Measurements from ENCODE around the gene FASN.
A peak's percentile ranks its signal among the peaks of the same experiment; 100 is the strongest.

The FASN gene

DNA sequence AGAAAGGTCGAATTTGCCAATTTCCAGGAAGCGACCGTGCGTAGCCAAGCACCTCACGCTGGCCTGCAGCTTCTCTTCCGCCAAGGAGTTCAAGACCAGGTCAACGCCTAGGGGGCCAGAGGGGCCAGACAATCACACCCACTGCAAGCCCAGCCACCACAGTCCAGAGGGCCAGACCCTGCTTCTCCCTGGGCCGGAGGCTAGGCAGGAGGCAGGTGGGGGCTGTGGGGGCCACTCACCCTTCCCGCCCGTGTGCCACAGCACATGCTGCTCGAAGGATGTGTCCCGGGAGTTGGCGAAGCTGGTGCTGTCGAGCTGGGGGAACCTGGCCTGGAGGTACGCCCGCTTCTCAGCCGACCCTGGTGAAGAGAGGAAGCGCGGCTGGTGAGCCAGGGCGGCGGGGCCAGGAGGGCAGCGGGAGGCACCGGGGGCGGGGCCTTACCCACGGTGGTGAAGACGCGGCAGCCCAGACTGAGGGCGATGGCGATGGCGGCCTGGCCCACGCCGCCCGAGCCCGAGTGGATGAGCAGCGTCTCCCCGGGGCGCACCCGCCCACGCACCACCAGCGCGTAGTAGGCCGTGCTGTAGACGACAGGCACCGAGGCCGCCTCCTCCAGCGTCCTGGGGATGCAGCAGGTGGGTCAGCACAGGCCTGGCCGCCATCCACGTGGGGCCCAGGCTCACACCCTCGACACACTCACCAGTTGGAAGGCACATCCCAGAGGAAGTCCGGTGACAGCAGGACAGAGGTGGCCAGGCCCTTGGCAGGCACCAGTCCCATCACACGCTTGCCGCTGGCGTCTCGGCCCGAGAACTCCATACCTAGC lies 14.3 kb downstream of the FASN start:
- H3K4ac ChIP-seq (ENCODE audit: low read length), result no peak overlapping the region
- H3K36me3 ChIP-seq (replicated peaks in 1 of 2; ENCODE audit: control insufficient read depth in 2 of 2, insufficient read depth in 2 of 2, low read length in 2 of 2), result peaks cover 91 to 99% of the 10 kb centered on the region in 2 donors
- peak overlapping the region; percentile 48 for H3K18ac ChIP-seq (ENCODE audit: low read length)
- WGBS, 2 donors (ENCODE audit: extremely low coverage in 2 of 2, insufficient read length in 2 of 2, insufficient replicate concordance in 1 of 2), result no CpG with 5 or more reads among the region's 55 CpGs
- DNase-seq (ENCODE audit: low spot score), result no peak
- H3K4me2 ChIP-seq (ENCODE audit: insufficient read depth, low read length, poor library complexity, severe bottlenecking), result no peak overlapping the region
- peak overlapping the region; percentile 50 for H3K9ac ChIP-seq (ENCODE audit: low read depth, low read length, poor library complexity)
- H3K4me1 ChIP-seq (ENCODE audit: control insufficient read depth in 2 of 2, insufficient read depth in 1 of 2, low read depth in 1 of 2, low read length in 2 of 2), result no peaks in the 10 kb centered on the region
- H2AK5ac ChIP-seq (ENCODE audit: low read depth, low read length), result no peak overlapping the region
- H4K8ac ChIP-seq (ENCODE audit: low read depth, low read length), result peak overlapping the region; percentile 43
- H3K23ac ChIP-seq (ENCODE audit: low read depth, low read length, poor library complexity), result peak overlapping the region; percentile 85
- no peak overlapping the region for H2AFZ ChIP-seq (ENCODE audit: low read length)
- no peak overlapping the region for H2BK120ac ChIP-seq (ENCODE audit: low read depth, low read length)
- no peak overlapping the region for H3K27ac ChIP-seq (replicated peaks; ENCODE audit: low read length)
- no peaks in the 10 kb centered on the region for H3K27me3 ChIP-seq (ENCODE audit: control insufficient read depth in 3 of 3, insufficient read depth in 3 of 3, low read depth in 1 of 3, low read length in 3 of 3)
- H3K14ac ChIP-seq (ENCODE audit: low read length), result peak overlapping the region; percentile 97
- H3K9me3 ChIP-seq (replicated peaks in 1 of 2; ENCODE audit: control insufficient read depth in 2 of 2, insufficient read depth in 1 of 2, low read depth in 1 of 2, low read length in 2 of 2), result peaks cover 0 to 1% of the 10 kb centered on the region in 2 donors
- H4K91ac ChIP-seq (ENCODE audit: low read depth, low read length, poor library complexity), result no peak overlapping the region
- no peak overlapping the region for H2BK12ac ChIP-seq (ENCODE audit: low read length)
- H2BK5ac ChIP-seq (ENCODE audit: low read length), result peak overlapping the region; percentile 48
- H3K4me3 ChIP-seq (ENCODE audit: low read length in 2 of 2), result no peak overlapping the region
- peaks cover 57% of the 10 kb centered on the region for H3K79me1 ChIP-seq (ENCODE audit: low read depth, low read length)
- no peak overlapping the region for H2BK15ac ChIP-seq (ENCODE audit: low read length)

DNA sequence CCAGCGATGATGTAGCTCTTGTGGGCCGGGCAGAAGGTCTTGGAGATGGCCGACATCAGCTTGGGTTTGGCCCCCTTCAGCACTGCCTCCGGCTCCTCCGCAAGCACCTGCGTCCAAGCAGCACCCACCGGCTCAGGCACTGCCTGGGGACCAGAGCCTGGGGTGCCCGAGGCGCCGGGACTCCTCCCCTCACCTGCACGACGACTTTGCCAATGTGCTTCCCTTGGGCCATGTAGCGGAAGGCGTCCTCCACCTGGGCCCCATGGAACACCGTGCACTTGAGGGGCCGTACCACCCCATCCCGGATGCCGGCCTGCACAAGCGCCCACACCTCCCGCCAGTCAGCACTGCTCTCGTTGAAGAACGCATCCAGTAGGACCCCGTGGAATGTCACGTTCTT lies 15.0 kb downstream of the FASN start:
- H3K14ac ChIP-seq (ENCODE audit: low read length), result no peak overlapping the region
- no peaks in the 10 kb centered on the region for H3K4me1 ChIP-seq (ENCODE audit: control insufficient read depth in 2 of 2, insufficient read depth in 1 of 2, low read depth in 1 of 2, low read length in 2 of 2)
- peaks cover 52% of the 10 kb centered on the region for H3K79me1 ChIP-seq (ENCODE audit: low read depth, low read length)
- H3K36me3 ChIP-seq (replicated peaks in 1 of 2; ENCODE audit: control insufficient read depth in 2 of 2, insufficient read depth in 2 of 2, low read length in 2 of 2), result peaks cover 86 to 99% of the 10 kb centered on the region in 2 donors
- H2AK5ac ChIP-seq (ENCODE audit: low read depth, low read length), result no peak overlapping the region
- no peak overlapping the region for H3K4me3 ChIP-seq (ENCODE audit: low read length in 2 of 2)
- H3K9ac ChIP-seq (ENCODE audit: low read depth, low read length, poor library complexity), result peak overlapping the region; percentile 60
- H3K18ac ChIP-seq (ENCODE audit: low read length), result peak overlapping the region; percentile 48
- no peak overlapping the region for H2BK12ac ChIP-seq (ENCODE audit: low read length)
- no peak overlapping the region for H2BK15ac ChIP-seq (ENCODE audit: low read length)
- DNase-seq (ENCODE audit: low spot score), result no peak
- H2BK5ac ChIP-seq (ENCODE audit: low read length), result no peak overlapping the region
- no peak overlapping the region for H3K4ac ChIP-seq (ENCODE audit: low read length)
- no peak overlapping the region for H2AFZ ChIP-seq (ENCODE audit: low read length)
- H3K4me2 ChIP-seq (ENCODE audit: insufficient read depth, low read length, poor library complexity, severe bottlenecking), result no peak overlapping the region
- no CpG with 5 or more reads among the region's 24 CpGs for WGBS, 2 donors (ENCODE audit: extremely low coverage in 2 of 2, insufficient read length in 2 of 2, insufficient replicate concordance in 1 of 2)
- H4K91ac ChIP-seq (ENCODE audit: low read depth, low read length, poor library complexity), result no peak overlapping the region
- H2BK120ac ChIP-seq (ENCODE audit: low read depth, low read length), result no peak overlapping the region
- H3K23ac ChIP-seq (ENCODE audit: low read depth, low read length, poor library complexity), result peak overlapping the region; percentile 10
- peak overlapping the region; percentile 43 for H4K8ac ChIP-seq (ENCODE audit: low read depth, low read length)
- no peak overlapping the region for H3K27ac ChIP-seq (replicated peaks; ENCODE audit: low read length)
- H3K9me3 ChIP-seq (replicated peaks in 1 of 2; ENCODE audit: control insufficient read depth in 2 of 2, insufficient read depth in 1 of 2, low read depth in 1 of 2, low read length in 2 of 2), result peaks cover 0 to 1% of the 10 kb centered on the region in 2 donors
- H3K27me3 ChIP-seq (ENCODE audit: control insufficient read depth in 3 of 3, insufficient read depth in 3 of 3, low read depth in 1 of 3, low read length in 3 of 3), result no peaks in the 10 kb centered on the region

DNA sequence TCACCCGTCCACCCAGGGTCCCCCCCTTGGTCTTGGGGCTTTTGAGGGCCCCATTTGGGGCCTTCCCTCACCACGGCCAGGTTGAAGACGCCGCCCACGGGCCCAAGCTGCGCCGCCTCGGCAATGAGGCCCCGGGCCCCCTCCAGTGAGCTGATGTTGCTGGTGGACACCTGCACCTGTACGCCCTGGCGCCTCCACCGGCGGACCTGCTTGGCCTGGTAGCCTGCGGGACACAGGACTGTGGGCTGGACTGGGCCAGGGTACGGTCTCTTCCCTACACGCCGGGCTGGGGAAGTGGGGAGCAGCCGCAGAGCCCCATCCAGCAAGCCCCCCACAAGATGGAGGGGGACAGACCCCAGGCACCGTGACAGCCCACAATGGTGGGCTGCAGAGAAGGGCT lies 15.6 kb downstream of the FASN start:
- H3K9me3 ChIP-seq (replicated peaks in 1 of 2; ENCODE audit: control insufficient read depth in 2 of 2, insufficient read depth in 1 of 2, low read depth in 1 of 2, low read length in 2 of 2), result peaks cover 0 to 1% of the 10 kb centered on the region in 2 donors
- no peak overlapping the region for H2BK120ac ChIP-seq (ENCODE audit: low read depth, low read length)
- H3K27me3 ChIP-seq (ENCODE audit: control insufficient read depth in 3 of 3, insufficient read depth in 3 of 3, low read depth in 1 of 3, low read length in 3 of 3), result no peaks in the 10 kb centered on the region
- H2AK5ac ChIP-seq (ENCODE audit: low read depth, low read length), result no peak overlapping the region
- H3K36me3 ChIP-seq (replicated peaks in 1 of 2; ENCODE audit: control insufficient read depth in 2 of 2, insufficient read depth in 2 of 2, low read length in 2 of 2), result peaks cover 83 to 98% of the 10 kb centered on the region in 2 donors
- no peak overlapping the region for H3K4me3 ChIP-seq (ENCODE audit: low read length in 2 of 2)
- H3K4me1 ChIP-seq (ENCODE audit: control insufficient read depth in 2 of 2, insufficient read depth in 1 of 2, low read depth in 1 of 2, low read length in 2 of 2), result peaks cover 0 to 3% of the 10 kb centered on the region in 2 donors
- no peak overlapping the region for H2BK15ac ChIP-seq (ENCODE audit: low read length)
- no peak overlapping the region for H3K9ac ChIP-seq (ENCODE audit: low read depth, low read length, poor library complexity)
- H2BK12ac ChIP-seq (ENCODE audit: low read length), result no peak overlapping the region
- no peak overlapping the region for H3K4me2 ChIP-seq (ENCODE audit: insufficient read depth, low read length, poor library complexity, severe bottlenecking)
- no peak for DNase-seq (ENCODE audit: low spot score)
- H2BK5ac ChIP-seq (ENCODE audit: low read length), result peak overlapping the region; percentile 78
- no peak overlapping the region for H3K4ac ChIP-seq (ENCODE audit: low read length)
- H2AFZ ChIP-seq (ENCODE audit: low read length), result no peak overlapping the region
- WGBS, 2 donors (ENCODE audit: extremely low coverage in 2 of 2, insufficient read length in 2 of 2, insufficient replicate concordance in 1 of 2), result no CpG with 5 or more reads among the region's 19 CpGs
- H3K14ac ChIP-seq (ENCODE audit: low read length), result no peak overlapping the region
- H3K27ac ChIP-seq (replicated peaks; ENCODE audit: low read length), result no peak overlapping the region
- H3K79me1 ChIP-seq (ENCODE audit: low read depth, low read length), result peaks cover 46% of the 10 kb centered on the region
- H3K18ac ChIP-seq (ENCODE audit: low read length), result no peak overlapping the region
- H3K23ac ChIP-seq (ENCODE audit: low read depth, low read length, poor library complexity), result no peak overlapping the region
- H4K91ac ChIP-seq (ENCODE audit: low read depth, low read length, poor library complexity), result no peak overlapping the region
- H4K8ac ChIP-seq (ENCODE audit: low read depth, low read length), result no peak overlapping the region

DNA sequence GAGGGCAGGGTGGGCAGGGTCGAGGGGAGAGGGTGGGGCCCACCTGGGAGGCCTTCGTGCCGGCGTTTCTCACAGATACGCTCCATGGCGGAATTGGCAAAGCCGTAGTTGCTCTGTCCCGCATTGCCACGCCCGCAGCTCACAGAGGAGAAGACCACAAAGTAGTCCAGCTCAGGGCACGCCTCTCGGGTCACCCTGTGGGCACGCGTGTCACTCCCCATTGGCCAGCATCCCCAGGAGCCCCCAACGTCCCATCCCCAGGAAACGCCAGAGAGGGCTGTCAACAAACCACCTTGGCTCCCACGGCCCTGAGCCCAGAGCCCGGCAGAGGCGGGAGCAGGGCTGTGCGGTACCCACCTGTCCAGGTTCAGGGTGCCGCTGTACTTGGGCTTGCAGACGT lies 16.1 kb downstream of the FASN start:
- Histone ChIP-seq H3K14ac (ENCODE audit: low read length) (no peak overlapping the region), H2AK5ac (ENCODE audit: low read depth, low read length) (no peak overlapping the region), H3K79me1 (ENCODE audit: low read depth, low read length) (peaks cover 44% of the 10 kb centered on the region), H3K4me3 (ENCODE audit: low read length in 2 of 2) (no peak overlapping the region), H2BK120ac (ENCODE audit: low read depth, low read length) (no peak overlapping the region), H4K8ac (ENCODE audit: low read depth, low read length) (no peak overlapping the region), H3K4ac (ENCODE audit: low read length) (no peak overlapping the region), H2BK5ac (ENCODE audit: low read length) (peak overlapping the region; percentile 78), H4K91ac (ENCODE audit: low read depth, low read length, poor library complexity) (no peak overlapping the region), H3K27me3 (ENCODE audit: control insufficient read depth in 3 of 3, insufficient read depth in 3 of 3, low read depth in 1 of 3, low read length in 3 of 3) (no peaks in the 10 kb centered on the region), H2BK12ac (ENCODE audit: low read length) (no peak overlapping the region), H3K27ac (replicated peaks; ENCODE audit: low read length) (no peak overlapping the region), H3K23ac (ENCODE audit: low read depth, low read length, poor library complexity) (no peak overlapping the region), H3K36me3 (replicated peaks in 1 of 2; ENCODE audit: control insufficient read depth in 2 of 2, insufficient read depth in 2 of 2, low read length in 2 of 2) (peaks cover 78 to 93% of the 10 kb centered on the region in 2 donors), H3K9ac (ENCODE audit: low read depth, low read length, poor library complexity) (no peak overlapping the region), H2AFZ (ENCODE audit: low read length) (no peak overlapping the region), H2BK15ac (ENCODE audit: low read length) (no peak overlapping the region), H3K4me2 (ENCODE audit: insufficient read depth, low read length, poor library complexity, severe bottlenecking) (no peak overlapping the region), H3K18ac (ENCODE audit: low read length) (no peak overlapping the region), H3K9me3 (replicated peaks in 1 of 2; ENCODE audit: control insufficient read depth in 2 of 2, insufficient read depth in 1 of 2, low read depth in 1 of 2, low read length in 2 of 2) (peaks cover 0 to 1% of the 10 kb centered on the region in 2 donors), H3K4me1 (ENCODE audit: control insufficient read depth in 2 of 2, insufficient read depth in 1 of 2, low read depth in 1 of 2, low read length in 2 of 2) (peaks cover 0 to 3% of the 10 kb centered on the region in 2 donors)
- no peak for DNase-seq (ENCODE audit: low spot score)
- no CpG with 5 or more reads among the region's 22 CpGs for WGBS, 2 donors (ENCODE audit: extremely low coverage in 2 of 2, insufficient read length in 2 of 2, insufficient replicate concordance in 1 of 2)

All from neuronal stem cell (in vitro differentiated cells).